CD4-positive, alpha-beta T cell treated with Interleukin-10 for 1 hour (primary cell): ENCODE data around the gene WDR45B.
"Not testable (repeated sequence)": the region's sequence is repeated elsewhere in the genome, so short reads cannot be mapped to it uniquely, and the experiment has no call there.

ENCODE experiments used
- DNase-seq: peaks from one replicate; pipeline ENCODE4 v3.0.0-alpha.2; 2020

The WDR45B gene

GRCh38 chr17:82577300-82577699, 70.9 kb downstream of the WDR45B start:
- no peak for DNase-seq

- DNase-seq, result not testable (repeated sequence)
Observed at GRCh38 chr17:82575581-82576221, 72.5 kb downstream of the WDR45B start.

DNA sequence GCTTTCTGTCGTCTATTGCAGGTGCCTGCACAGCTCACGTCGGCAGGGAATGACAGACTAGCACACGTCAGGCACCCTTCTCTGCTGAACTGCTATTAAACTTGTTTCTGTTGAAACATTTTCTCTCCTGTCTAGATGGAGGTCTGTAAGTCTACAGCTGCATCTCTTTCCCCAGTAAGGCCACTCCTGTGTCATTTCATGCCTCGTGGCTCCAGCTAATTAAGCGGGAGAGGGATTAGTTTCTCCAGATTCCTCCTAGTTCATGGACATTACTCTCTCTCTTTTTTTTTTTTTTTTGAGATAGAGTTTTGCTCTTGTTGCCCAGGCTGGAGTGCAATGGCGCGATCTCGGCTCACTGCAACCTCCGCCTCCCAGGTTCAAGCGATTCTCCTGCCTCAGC, 74.2 kb downstream of the WDR45B start:
- DNase-seq, result no peak

DNA sequence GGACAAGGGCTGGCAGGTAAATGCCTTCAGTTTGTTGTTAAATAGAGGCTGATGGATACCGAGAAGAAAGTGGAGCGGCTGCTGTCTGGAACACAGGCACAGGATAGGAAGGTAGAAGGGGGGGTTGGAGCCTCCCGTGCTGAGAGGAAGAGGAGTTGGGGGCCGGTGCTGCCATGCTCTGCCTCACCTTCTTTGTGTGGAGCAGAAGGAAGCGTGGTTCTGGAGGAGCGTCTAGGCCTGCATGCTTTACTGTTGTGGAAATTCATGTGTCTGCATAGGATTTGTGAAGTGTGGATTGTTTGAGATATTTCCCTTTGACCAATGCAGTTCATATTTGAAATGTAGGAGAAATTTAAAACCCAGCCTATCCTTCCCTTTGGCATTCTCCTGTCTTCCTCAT, 76.4 kb downstream of the WDR45B start:
- no peak for DNase-seq

DNA sequence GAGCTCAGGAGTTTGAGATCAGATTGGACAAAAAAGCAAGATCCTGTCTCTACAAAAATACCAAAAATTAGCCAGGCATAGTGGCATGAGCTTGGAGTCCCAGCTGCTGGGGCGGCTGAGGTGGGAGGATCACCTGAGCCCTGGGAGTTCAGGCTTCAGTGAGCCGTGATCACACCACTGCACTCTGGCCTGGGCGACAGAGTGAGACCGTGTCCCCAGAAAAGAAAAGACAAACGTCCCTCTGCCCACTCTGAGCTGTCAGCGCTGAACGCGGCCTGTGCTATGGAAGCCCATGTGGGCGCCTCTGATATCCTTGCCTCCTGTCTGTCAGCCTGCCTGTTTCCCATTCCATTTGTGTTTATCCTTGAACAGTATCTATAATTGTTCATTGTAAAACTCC, 78.0 kb downstream of the WDR45B start:
- DNase-seq, result no peak

- no peak for DNase-seq
Observed at GRCh38 chr17:82569621-82570020, 78.6 kb downstream of the WDR45B start.

DNA sequence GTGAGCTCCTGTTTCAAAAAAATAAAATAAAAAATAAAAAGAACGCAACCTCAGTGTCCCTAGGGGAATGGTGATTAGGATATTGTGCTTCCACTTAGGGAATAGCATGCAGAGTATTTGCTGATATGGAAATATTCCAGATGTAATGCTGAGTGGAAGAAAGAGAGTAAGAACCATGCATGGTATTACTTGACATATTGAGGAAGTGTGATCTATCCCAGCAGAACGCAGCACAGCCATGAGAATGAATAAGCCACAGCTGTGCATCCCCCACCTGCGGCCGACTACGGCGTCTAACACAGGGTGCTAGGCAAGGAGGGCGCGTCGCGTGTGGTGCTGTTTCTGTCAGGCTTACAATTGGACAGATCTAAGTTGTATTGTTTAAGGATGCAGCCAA, 79.2 kb downstream of the WDR45B start:
- no peak for DNase-seq

DNA sequence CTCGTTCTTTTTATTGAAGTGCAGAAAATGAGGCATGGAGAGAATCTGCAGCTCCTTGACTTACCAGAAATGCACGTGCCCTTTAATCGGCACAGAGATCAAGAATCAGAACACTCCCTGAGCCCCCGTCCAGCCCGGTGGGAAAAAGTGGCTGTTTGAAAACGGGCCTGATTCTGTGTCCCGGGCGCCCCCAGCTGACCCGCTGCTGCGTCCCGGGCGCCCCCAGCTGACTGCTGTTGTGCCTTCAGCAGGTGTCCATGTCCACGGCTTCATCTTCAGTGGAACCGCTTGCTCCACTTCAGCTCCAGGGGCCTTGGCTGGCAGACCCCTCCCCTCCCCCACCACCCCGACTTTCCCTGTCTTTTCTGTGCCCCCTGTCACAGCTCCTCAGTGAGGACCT, 81.0 kb downstream of the WDR45B start:
- no peak for DNase-seq

DNA sequence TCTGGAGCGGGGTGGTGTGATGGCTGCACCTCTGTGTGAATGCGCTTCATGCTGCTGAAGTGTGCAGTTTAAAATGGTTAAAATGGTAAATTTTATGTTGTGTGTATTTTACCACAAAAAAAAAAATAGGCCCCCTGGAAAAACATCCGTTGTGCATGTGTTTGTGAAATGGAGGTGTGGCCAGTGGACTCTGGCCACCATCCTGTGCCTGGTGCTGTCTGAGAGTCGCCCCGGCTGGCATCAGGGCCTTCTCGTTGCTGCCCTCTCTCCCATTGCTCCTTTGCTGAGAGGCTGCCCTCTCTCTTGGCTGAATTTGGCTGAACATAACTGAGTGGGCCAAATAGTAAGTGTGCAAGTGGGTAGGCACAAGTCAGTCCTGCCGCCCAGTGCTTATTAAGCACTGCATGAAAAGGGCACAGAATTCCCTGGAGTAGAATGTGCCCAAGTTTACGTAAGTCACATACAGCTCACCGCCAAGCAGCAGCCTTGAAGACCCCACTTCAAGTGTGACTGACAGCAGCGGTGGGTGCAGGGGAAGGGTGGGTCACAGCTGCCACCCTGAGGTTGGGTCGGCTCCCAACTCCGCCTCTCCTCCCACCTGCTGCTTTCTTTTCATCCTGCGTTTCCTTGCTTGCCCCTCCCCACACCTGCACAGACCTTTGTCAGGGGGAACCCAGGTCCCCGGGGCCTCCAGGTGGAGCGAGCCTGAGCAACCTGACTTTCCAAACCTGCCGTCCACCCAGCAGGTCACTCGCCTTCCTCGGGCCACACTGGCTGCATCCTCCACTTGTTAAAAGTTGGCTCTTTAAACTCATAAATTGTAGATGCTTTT, 81.9 kb downstream of the WDR45B start:
- no peak for DNase-seq

- no peak for DNase-seq
Observed at GRCh38 chr17:82565551-82565950, 82.7 kb downstream of the WDR45B start.
